Smooth muscle cell (in vitro differentiated cells): ENCODE results near the gene EFEMP1. TPM values are rescaled to one million over a fixed set of nuclear protein-coding genes. Genes with fewer than 3 reads are reported as not detected.

Source experiments
- DNase-seq: peaks from one replicate; lab custom pipeline; 2025; ENCODE audit not compliant: unreplicated experiment; lab: John Stamatoyannopoulos, UW
- H2AFZ ChIP-seq: fragments of 200-600 bp; sonication (generic); 2 replicates; pipeline ENCODE4 v1.6.0; 2016; ENCODE audit warnings: antibody characterized with exemption, low read depth, mild to moderate bottlenecking
- H3F3A ChIP-seq: fragments of 200-600 bp; sonication (generic); 2 replicates; pipeline ENCODE4 v1.6.0; 2017; ENCODE audit warnings: antibody characterized with exemption, low read depth
- H3K27ac ChIP-seq: fragments of 200-600 bp; sonication (generic); 2 replicates; pipeline ENCODE4 v1.5.1; 2016; ENCODE audit warnings: low read depth, mild to moderate bottlenecking
- H3K27me3 ChIP-seq: fragments of 200-600 bp; sonication (generic); 2 replicates; pipeline ENCODE4 v1.6.1; 2016; ENCODE audit warnings: low read depth, mild to moderate bottlenecking
- H3K36me3 ChIP-seq: fragments of 200-600 bp; sonication (generic); 2 replicates; pipeline ENCODE4 v1.5.1; 2016; ENCODE audit warnings: low read depth
- H3K4me1 ChIP-seq: fragments of 200-600 bp; sonication (generic); 2 replicates; pipeline ENCODE4 v1.5.1; 2016; ENCODE audit warnings: low read depth
- H3K4me2 ChIP-seq: fragments of 200-600 bp; sonication (generic); 2 replicates; pipeline ENCODE4 v1.6.0; 2016; ENCODE audit warnings: mild to moderate bottlenecking
- H3K4me3 ChIP-seq: fragments of 200-600 bp; sonication (generic); 2 replicates; pipeline ENCODE4 v1.5.1; 2016; ENCODE audit warnings: mild to moderate bottlenecking
- H3K79me2 ChIP-seq: fragments of 200-600 bp; sonication (generic); 2 replicates; pipeline ENCODE4 v1.6.0; 2016; ENCODE audit warnings: low read depth, mild to moderate bottlenecking
- H3K9ac ChIP-seq: fragments of 200-600 bp; sonication (generic); 2 replicates; pipeline ENCODE4 v1.6.0; 2016; ENCODE audit warnings: low read depth
- H3K9me3 ChIP-seq: fragments of 200-600 bp; sonication (generic); replicated peaks from 2 replicates; pipeline ENCODE4 v1.5.1; 2016; ENCODE audit warnings: low read depth
- H4K20me1 ChIP-seq: fragments of 200-600 bp; sonication (generic); 2 replicates; pipeline ENCODE4 v1.6.0; 2016; ENCODE audit warnings: low read depth
- WGBS: methylation state at CpG from one replicate; pipeline ENCODE4 v1.1.7; 2016; ENCODE audit warnings: low lambda C conversion rate; 5-methylcytosine and 5-hydroxymethylcytosine counted together
- polyA plus RNA-seq: library from polyadenylated mRNA; unstranded; fragments of >200 nt; fragmentation: Nextera tagmentation; extraction: Ambion mirVana; gene quantifications from 2 replicates; pipeline ENCODE4 v1.2.1, GENCODE V29; 2016
- total RNA-seq: library from RNA; depleted of rRNA; stranded (reverse); fragments of >200 nt; gene quantifications from 2 replicates; pipeline ENCODE4 v1.2.3, GENCODE V29; 2014
- TF ChIP-seq, protein P1 (sequence below): fragments of 200-600 bp; sonication (generic); IDR thresholded peaks from 2 replicates; pipeline ENCODE4 v1.5.1; 2017; ENCODE audit warnings: borderline replicate concordance, mild to moderate bottlenecking, antibody characterized with exemption; ENCODE audit not compliant: insufficient read depth, poor library complexity, severe bottlenecking

The EFEMP1 gene, protein sequence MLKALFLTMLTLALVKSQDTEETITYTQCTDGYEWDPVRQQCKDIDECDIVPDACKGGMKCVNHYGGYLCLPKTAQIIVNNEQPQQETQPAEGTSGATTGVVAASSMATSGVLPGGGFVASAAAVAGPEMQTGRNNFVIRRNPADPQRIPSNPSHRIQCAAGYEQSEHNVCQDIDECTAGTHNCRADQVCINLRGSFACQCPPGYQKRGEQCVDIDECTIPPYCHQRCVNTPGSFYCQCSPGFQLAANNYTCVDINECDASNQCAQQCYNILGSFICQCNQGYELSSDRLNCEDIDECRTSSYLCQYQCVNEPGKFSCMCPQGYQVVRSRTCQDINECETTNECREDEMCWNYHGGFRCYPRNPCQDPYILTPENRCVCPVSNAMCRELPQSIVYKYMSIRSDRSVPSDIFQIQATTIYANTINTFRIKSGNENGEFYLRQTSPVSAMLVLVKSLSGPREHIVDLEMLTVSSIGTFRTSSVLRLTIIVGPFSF
- total RNA-seq (28.3 and 35.8 TPM in 2 replicates), polyA plus RNA-seq (17.1 and 19.2 TPM in 2 replicates)

DNA sequence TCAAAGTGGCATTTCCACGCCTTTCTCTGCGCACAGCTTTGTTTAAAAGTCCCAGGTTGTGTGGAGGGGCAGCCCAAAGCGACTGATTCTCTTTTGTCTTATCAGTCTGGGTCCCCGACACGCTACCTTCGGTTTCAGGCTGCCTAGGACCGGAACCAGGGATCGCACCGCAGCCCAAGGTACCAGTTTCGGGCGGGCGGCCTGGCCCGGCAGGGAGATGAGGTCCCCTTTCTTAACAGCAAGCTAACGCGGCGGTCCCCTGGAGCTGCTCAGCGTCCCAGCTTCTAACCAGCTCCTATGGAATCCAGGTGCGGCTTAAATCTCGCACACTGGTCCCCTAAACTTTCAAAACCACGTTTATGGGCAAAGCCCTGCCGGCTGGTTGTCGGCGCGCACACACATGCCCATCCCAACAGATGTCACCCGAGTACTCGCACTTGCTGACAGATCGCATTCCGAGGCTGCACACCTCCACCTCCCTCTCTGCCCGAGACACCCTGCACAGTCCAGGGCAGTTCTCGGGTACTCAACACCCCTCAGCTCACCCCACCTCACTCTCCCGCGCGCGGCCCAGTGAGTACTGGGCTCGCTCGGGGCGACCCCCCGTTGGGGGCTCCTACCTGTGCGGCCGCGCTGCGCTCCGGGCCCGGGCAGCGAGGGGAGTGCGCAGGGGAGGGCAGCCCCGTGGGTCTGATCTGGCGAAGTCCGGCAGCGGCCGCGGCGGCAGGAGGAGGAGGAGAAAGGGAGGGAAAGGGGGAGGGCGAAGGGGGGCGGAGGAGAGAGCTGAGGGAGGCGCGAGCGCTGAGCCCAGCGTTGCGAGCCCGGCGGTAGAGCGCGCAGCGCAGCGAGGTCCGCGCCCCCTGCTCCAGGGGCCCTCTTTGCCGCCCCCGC lies at the start of gene EFEMP1:
Gene EFEMP1, minus strand, starts transcription at position 692 of the 891 bp plus-strand sequence. CDS start 1,342 bp downstream, outside the sequence.
- no peak within 1 kb of the TSS for H3K27ac ChIP-seq
- DNase-seq = no peak

DNA sequence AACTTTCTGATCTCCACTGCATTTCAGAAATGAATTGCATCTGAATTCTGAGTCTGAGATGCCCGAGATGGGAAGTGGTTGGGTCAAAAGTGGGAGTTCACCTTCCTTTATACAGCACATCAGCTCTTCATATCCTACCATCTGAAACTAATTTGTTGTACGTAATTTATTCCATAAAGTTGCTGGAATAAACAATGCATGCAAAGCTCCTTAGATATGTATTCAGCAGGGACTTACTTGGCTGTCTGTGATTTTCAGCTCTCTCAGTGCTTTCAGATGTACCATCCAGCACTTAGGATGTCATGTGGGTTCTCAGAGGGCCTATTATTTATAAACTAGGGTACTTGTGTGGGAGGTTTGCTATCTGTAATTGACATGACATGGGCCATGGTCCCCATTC lies 46.9 kb upstream of the EFEMP1 start:
- H3K36me3 ChIP-seq = no peaks in the 10 kb centered on the region
- H3K27me3 ChIP-seq = peaks cover 8% of the 10 kb centered on the region
- no peak overlapping the region for H2AFZ ChIP-seq
- 73% methylated on average over 2 of the region's 2 CpGs for WGBS
- no peak for DNase-seq
- no peak overlapping the region for H3K4me3 ChIP-seq
- TF ChIP-seq, protein P1, sequence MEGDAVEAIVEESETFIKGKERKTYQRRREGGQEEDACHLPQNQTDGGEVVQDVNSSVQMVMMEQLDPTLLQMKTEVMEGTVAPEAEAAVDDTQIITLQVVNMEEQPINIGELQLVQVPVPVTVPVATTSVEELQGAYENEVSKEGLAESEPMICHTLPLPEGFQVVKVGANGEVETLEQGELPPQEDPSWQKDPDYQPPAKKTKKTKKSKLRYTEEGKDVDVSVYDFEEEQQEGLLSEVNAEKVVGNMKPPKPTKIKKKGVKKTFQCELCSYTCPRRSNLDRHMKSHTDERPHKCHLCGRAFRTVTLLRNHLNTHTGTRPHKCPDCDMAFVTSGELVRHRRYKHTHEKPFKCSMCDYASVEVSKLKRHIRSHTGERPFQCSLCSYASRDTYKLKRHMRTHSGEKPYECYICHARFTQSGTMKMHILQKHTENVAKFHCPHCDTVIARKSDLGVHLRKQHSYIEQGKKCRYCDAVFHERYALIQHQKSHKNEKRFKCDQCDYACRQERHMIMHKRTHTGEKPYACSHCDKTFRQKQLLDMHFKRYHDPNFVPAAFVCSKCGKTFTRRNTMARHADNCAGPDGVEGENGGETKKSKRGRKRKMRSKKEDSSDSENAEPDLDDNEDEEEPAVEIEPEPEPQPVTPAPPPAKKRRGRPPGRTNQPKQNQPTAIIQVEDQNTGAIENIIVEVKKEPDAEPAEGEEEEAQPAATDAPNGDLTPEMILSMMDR = no peak
- H3K79me2 ChIP-seq = no peaks in the 10 kb centered on the region
- H3K4me2 ChIP-seq = no peak overlapping the region
- no peaks in the 10 kb centered on the region for H3K9me3 ChIP-seq
- no peaks in the 10 kb centered on the region for H4K20me1 ChIP-seq
- no peak overlapping the region for H3K9ac ChIP-seq
- no peak overlapping the region for H3K27ac ChIP-seq
- no peaks in the 10 kb centered on the region for H3F3A ChIP-seq
- no peaks in the 10 kb centered on the region for H3K4me1 ChIP-seq

More for the DNA sequence above, at the start of gene EFEMP1:
- Histone ChIP-seq H2AFZ (peak within 1 kb of the TSS; percentile 94), H4K20me1 (no peaks in the 10 kb centered on the region), H3K9me3 (no peaks in the 10 kb centered on the region), H3K4me2 (peak within 1 kb of the TSS; percentile 100), H3K4me1 (peaks cover 11% of the 10 kb centered on the region), H3K27me3 (peaks cover 81% of the 10 kb centered on the region), H3K36me3 (no peaks in the 10 kb centered on the region), H3K4me3 (peak within 1 kb of the TSS; percentile 86), H3K79me2 (no peaks in the 10 kb centered on the region), H3F3A (no peaks in the 10 kb centered on the region), H3K9ac (no peak within 1 kb of the TSS)
- TF ChIP-seq, protein P1 = no peak
- WGBS = 1% methylated on average over 51 of the region's 70 CpGs

DNA sequence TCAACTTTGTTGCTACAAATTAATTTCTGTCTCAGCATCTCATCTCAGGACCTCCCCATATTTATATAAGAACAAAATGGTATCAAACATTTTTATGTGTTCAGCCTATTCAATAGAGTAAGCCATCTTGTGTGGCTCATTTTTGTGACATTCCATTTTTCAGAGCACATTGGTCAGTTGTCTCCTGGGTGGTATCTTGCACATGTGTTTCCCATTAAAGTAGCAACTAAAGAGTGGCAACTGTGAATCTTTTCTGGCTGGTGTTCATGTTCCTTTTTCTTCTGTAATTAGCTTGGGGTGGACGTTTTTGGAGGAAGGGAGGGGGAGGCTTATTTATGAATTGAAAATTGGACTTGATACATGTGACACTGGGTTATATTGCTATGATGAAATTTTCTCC lies 45.4 kb upstream of the EFEMP1 start:
- TF ChIP-seq, protein P1 = no peak
- no peak for DNase-seq
- WGBS = 13% methylated on average over 1 of the region's 1 CpG
- Histone ChIP-seq H3F3A (no peaks in the 10 kb centered on the region), H3K4me3 (no peak overlapping the region), H3K4me2 (no peak overlapping the region), H3K9me3 (no peaks in the 10 kb centered on the region), H2AFZ (no peak overlapping the region), H4K20me1 (no peaks in the 10 kb centered on the region), H3K4me1 (no peaks in the 10 kb centered on the region), H3K27ac (no peak overlapping the region), H3K79me2 (no peaks in the 10 kb centered on the region), H3K36me3 (no peaks in the 10 kb centered on the region), H3K9ac (no peak overlapping the region), H3K27me3 (peaks cover 20% of the 10 kb centered on the region)
